DMS 273 treated with DMSO at 0.1 percent for 48 hours (cell line): Measurements from ENCODE around the gene POC1B.

Experiments
- DNase-seq: peaks from one replicate; lab custom pipeline; 2025; lab: John Stamatoyannopoulos, UW

The POC1B gene

GRCh38 chr12:89494411-89495231 is 31.2 kb downstream of the POC1B start:
- no peak for DNase-seq

- DNase-seq, result no peak
Observed at GRCh38 chr12:89493670-89494302, 32.1 kb downstream of the POC1B start.

- no peak for DNase-seq
Observed at GRCh38 chr12:89492883-89493282, 33.0 kb downstream of the POC1B start.

- no peak for DNase-seq
Observed at GRCh38 chr12:89490922-89491321, 34.9 kb downstream of the POC1B start.

- no peak for DNase-seq
Observed at GRCh38 chr12:89486264-89486663, 39.6 kb downstream of the POC1B start.

GRCh38 chr12:89484470-89484869 is 41.4 kb downstream of the POC1B start:
- DNase-seq, result no peak

- no peak for DNase-seq
Observed at GRCh38 chr12:89481213-89481914, 44.5 kb downstream of the POC1B start.

GRCh38 chr12:89479982-89480381 is 45.9 kb downstream of the POC1B start:
- no peak for DNase-seq

- DNase-seq, result no peak
Observed at GRCh38 chr12:89477633-89478279, 48.1 kb downstream of the POC1B start.

GRCh38 chr12:89476904-89477595 is 48.8 kb downstream of the POC1B start:
- no peak for DNase-seq

- no peak for DNase-seq
Observed at GRCh38 chr12:89476232-89476631, 49.6 kb downstream of the POC1B start.

- DNase-seq, result no peak
Observed at GRCh38 chr12:89475203-89475990, 50.5 kb downstream of the POC1B start.

- DNase-seq, result no peak
Observed at GRCh38 chr12:89474615-89475014, 51.2 kb downstream of the POC1B start.

GRCh38 chr12:89472508-89472907 is 53.3 kb downstream of the POC1B start:
- DNase-seq, result no peak

GRCh38 chr12:89470741-89471509 is 54.9 kb downstream of the POC1B start:
- no peak for DNase-seq

- DNase-seq, result no peak
Observed at GRCh38 chr12:89469361-89469760, 56.5 kb downstream of the POC1B start.

- no peak for DNase-seq
Observed at GRCh38 chr12:89468648-89469326, 57.1 kb downstream of the POC1B start.

- DNase-seq, result no peak
Observed at GRCh38 chr12:89468017-89468416, 57.8 kb downstream of the POC1B start.

GRCh38 chr12:89464974-89465592 is 60.8 kb downstream of the POC1B start:
- DNase-seq, result no peak
